Activated T-cell treated with anti-CD3 and anti-CD28 coated beads for 24 hours (primary cell): ENCODE data around the gene ZNF214.

Experiments
- DNase-seq: peaks from one replicate; pipeline ENCODE4 v3.0.0-alpha.2; 2020; ENCODE audit warnings: low read depth

The ZNF214 gene

DNA sequence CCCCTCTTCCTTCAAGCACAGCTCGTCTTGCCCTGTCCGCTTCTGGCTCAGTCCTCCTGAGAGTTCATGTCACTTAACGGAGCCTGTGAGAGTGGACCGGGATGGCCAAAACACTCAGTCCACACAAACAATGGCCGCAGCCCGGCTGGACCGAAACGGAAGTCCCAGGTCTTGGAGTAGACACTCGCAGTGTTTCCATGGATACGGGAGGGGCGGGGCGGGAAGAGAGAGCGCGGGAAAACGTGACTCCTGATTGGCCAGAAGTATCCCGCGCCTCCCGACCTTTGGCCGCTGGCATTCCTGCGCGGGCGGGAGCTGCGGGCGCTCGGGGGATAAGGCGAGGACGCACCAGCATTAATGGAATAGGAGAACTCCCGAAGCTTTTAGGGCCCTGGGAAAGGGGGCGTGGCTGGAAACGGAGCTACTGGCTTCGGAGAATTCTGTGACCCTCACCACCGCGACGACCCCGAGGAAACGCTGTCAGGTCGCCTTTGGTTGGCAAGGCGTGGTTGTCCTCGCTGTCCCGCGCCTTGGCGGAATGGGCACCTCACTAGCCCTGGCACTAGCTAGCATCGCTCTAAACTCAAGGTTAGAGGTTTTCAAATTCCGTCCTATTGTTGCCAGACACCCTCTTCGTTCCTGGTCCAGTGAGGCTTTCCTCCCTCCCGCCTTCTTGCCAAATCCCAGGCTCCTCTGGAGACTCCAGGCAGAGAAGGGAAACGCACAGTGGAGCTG, at the start of gene ZNF214, which contains the start of gene NLRP14:
Gene ZNF214 (minus strand): TSS at position 164 of the 735 bp plus-strand sequence. CDS start 17,511 bp downstream, outside the sequence.
Gene NLRP14 (plus strand): TSS at position 297 of the 735 bp plus-strand sequence. CDS start 18,108 bp downstream, outside the sequence.
- no peak for DNase-seq

GRCh38 chr11:7062534-7062933, 42.4 kb upstream of the ZNF214 start:
- no peak for DNase-seq

DNA sequence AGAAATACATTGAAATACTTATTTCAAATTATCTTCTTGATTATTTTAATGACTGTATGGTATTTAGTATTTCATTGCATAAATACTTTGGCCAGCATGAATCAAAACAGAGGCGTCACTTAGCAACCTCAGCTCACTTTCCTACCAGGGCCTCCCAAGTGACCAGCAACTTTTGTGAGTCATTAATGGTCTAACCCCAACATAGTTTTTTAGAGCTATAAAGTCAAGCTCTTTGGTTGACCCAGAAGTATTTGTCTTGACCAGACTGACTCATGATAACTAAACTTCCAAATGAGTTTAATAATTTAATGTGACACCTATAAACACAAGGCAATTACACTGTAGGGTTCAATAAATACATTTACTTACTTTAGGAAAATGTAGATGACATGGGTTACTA, 40.7 kb upstream of the ZNF214 start:
- DNase-seq = no peak

- no peak for DNase-seq
Measured at GRCh38 chr11:7057641-7058040, 37.5 kb upstream of the ZNF214 start.

GRCh38 chr11:7056828-7057513, 36.8 kb upstream of the ZNF214 start:
- no peak for DNase-seq

DNA sequence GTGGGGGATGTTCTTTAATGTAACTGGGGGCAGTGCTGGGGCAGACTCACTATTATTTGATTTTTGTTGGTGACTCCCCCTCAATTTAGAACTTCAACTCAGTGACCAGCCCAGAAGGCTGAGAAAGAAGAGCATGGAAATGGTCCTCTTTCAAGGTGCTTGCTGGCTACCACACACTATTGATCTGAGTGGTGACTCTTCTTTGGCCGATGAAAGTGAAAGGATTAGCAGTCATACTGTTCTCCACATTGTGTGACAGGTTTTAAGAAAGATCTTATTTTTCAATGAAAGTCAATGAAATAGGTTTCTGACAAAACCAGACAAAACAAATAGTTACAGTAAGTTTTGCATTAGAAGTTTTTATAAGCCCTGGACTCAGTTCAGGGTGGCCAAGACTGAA, 30.0 kb upstream of the ZNF214 start:
- DNase-seq = no peak

DNA sequence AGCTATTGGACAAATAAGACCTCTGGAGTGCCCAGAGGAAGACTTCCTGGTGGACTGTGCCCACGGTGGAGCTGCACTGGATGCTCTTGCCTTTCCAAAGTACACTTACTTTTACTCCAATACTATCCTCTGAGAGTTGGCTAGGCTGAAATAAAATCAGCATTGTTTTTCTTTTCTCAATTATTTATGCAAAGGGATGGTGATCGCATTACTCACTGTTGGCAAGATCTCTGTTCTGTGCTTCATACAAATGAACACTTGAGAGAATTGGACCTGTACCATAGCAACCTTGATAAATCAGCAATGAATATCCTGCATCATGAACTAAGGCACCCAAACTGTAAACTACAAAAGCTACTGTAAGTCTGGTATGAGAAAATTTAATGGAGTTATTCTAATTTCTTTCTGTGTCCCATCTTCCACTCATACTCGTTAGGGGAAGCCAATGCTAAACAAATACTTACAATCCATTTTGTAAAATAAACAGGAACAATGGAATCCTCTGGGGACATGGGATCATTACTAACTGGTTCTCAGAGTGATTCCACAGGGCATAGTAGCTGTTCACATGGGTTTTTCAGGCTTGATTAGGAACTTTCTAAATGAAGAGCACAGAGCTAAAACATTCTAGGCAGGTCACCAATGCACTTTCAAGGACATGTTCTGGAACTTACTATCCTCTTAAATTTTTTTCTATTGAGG, 26.5 kb upstream of the ZNF214 start:
- DNase-seq = no peak

- no peak for DNase-seq
Measured at GRCh38 chr11:7034019-7034418, 13.9 kb upstream of the ZNF214 start.

DNA sequence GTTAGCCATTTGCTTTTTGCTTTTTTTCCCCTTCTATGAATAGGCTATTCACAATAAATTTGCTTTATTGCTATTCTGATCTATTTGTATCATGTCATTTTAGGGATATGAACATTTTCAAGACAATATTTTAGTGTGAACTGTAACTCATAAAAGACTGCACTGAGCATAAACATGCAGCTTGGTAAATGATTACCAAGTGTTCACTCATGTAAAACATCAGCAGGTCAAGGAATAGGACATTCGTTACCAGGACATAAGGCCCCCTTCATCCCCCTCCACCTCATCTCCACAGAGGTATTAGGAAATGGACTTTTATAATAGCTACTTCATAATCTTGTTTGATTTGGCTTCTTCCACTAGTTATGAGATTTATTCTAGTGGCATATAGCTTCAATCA, 12.5 kb upstream of the ZNF214 start:
- no peak for DNase-seq

DNA sequence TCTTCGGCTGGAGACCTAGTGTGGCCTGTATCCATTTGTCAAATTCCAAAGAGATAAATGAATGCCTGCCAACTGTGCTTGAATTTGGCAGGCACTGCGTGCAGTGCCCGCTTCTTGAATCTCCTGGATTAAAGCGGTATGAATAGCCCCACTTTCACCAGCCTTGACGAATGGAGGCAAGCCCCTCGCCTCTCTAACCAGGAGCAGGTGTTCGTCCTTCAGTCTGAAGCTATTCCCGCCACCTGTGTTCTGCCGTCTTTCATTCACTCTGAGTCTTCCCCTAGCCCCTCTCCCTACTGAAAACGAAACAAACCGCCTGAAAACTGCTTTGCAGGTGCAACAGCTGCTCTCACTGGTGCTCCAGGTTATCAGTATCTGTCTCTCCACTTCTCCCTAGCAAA, 11.3 kb upstream of the ZNF214 start:
- no peak for DNase-seq

DNA sequence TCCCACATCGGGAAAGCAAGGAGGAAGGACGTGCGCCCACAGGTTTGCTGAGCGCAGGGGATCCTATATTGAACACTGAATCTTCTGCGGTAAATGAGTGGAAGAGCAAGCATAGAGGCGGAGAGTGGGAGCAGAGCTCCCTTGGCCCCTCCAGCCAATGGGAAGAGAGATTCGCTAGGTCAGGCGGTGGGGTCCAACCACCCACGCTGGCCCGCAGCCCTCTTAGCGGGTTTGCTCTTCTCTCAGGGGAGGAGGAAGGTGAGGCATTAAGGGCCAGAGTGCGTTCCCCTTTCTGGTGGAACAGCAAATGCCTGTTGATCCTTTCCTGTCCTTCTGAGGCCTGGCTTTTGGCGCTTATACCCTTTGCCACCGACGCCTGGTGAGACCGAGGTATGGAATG, 10.7 kb upstream of the ZNF214 start:
- no peak for DNase-seq

DNA sequence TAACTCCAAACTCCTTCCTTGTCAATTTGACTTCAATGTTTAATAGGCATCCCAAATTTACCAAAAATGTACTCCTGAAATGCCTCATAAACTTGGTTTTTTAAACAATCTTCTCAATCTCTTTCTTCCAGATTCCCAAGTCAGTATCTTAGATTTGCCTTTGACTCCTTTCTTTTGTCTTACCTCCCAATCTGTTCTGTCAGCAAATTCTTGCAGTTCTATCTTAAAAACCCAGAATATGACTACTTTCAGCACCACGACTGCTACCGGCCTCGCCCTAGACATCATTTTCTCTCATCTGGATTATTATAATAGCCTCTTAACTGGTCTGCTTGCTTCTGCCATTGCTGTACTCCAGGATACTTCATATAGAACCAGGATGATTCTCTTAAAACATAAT, 8.0 kb upstream of the ZNF214 start:
- DNase-seq = no peak

DNA sequence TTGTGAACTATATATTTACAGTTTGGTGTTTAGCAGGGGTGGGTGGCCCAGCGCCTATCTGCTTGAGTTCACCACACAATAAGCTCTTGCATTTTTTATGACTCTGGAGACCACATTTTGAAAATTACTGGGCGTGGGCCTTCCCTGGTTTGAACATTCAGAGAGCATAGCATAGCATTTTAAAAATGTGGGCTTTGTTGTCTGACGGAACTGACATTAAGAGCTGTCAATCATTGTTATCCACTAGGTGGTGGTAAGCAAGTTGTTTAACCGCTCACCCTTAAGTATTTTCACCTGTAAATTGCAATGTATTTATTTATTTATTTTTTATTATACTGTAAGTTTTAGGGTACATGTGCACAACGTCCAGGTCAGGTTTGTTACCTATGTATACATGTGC, 1.2 kb upstream of the ZNF214 start:
- DNase-seq = no peak

GRCh38 chr11:7019500-7020182, 505 bp downstream of the ZNF214 start:
- DNase-seq = no peak

- no peak for DNase-seq
Measured at GRCh38 chr11:7016011-7016410, 4.1 kb downstream of the ZNF214 start.

DNA sequence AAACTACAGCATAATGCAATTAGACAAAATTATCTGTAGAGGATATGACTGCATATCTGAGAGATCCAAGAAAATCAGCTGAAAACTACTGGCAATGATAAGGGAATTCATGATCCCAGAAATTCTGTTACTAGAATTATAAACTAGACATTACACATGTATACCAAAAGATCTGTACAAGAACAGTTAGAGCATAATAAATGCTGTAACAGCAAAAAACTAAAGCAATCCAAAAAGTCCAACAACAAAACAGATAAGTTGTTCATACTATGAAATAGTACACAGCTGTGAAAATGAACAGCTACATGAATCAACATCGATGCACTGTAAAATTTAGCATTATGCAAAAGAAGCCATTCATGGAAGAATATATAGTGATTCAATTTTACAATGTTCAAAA, 6.0 kb downstream of the ZNF214 start:
- DNase-seq = no peak

GRCh38 chr11:7004482-7004881, 15.7 kb downstream of the ZNF214 start:
- no peak for DNase-seq

- DNase-seq = no peak
Measured at GRCh38 chr11:6995703-6996102, 24.4 kb downstream of the ZNF214 start.

- DNase-seq = no peak
Measured at GRCh38 chr11:6992457-6993417, 27.4 kb downstream of the ZNF214 start.

- no peak for DNase-seq
Measured at GRCh38 chr11:6992026-6992425, 28.1 kb downstream of the ZNF214 start.

- no peak for DNase-seq
Measured at GRCh38 chr11:6991227-6991626, 28.9 kb downstream of the ZNF214 start.
